ENCODE measurements around the gene ABI2. TPM values are rescaled to one million over a fixed set of nuclear protein-coding genes. Genes with fewer than 3 reads are reported as not detected.

The ABI2 gene
- total and polyA plus RNA-seq, 2 experiments from 2014 or later = 22.6 to 27.5 TPM

- no peaks in the 10 kb centered on the region for H3K79me2 ChIP-seq
- no peak for DNase-seq (ENCODE audit: low spot score)
- no peak overlapping the region for H3K4me2 ChIP-seq
- H3K9me2 ChIP-seq (replicated peaks; ENCODE audit: insufficient read depth) = no peaks in the 10 kb centered on the region
- 92% methylated on average over 1 of the region's 1 CpG for WGBS (ENCODE audit: low lambda C conversion rate, missing lambda C conversion rate)
- no peaks in the 10 kb centered on the region for H3K9me3 ChIP-seq (ENCODE audit: low read depth)
- H2AFZ ChIP-seq = no peak overlapping the region
- no peaks in the 10 kb centered on the region for H4K20me1 ChIP-seq (ENCODE audit: insufficient read depth, poor library complexity, severe bottlenecking)
- H3K27ac ChIP-seq = no peak overlapping the region
- H3K4me3 ChIP-seq = no peak overlapping the region
- H3K36me3 ChIP-seq (replicated peaks; ENCODE audit: insufficient read depth, low read depth) = no peaks in the 10 kb centered on the region
- TF ChIP-seq EZH2phosphoT487 (IDR thresholded peaks at IDR 0.05; ENCODE audit: low read depth, severe bottlenecking, unreplicated experiment) (no peak), EZH2 (IDR thresholded peaks at IDR 0.05; ENCODE audit: borderline replicate concordance) (no peak), CTCF (IDR thresholded peaks at IDR 0.05; ENCODE audit: poor library complexity) (no peak)
- H3K27me3 ChIP-seq = no peaks in the 10 kb centered on the region
- H3K4me1 ChIP-seq (ENCODE audit: insufficient read depth) = no peaks in the 10 kb centered on the region
These were observed 134.1 kb downstream of the ABI2 start for GRCh38 chr2:203462308-203462707.

- Histone ChIP-seq H3K79me2 (no peaks in the 10 kb centered on the region), H2AFZ (no peak overlapping the region), H3K4me3 (no peak overlapping the region), H3K9me2 (replicated peaks; ENCODE audit: insufficient read depth) (no peaks in the 10 kb centered on the region), H3K27me3 (no peaks in the 10 kb centered on the region), H3K4me1 (ENCODE audit: insufficient read depth) (no peaks in the 10 kb centered on the region), H3K4me2 (no peak overlapping the region), H3K27ac (peak overlapping the region; percentile 26), H4K20me1 (ENCODE audit: insufficient read depth, poor library complexity, severe bottlenecking) (no peaks in the 10 kb centered on the region), H3K9me3 (ENCODE audit: low read depth) (no peaks in the 10 kb centered on the region), H3K36me3 (replicated peaks; ENCODE audit: insufficient read depth, low read depth) (no peaks in the 10 kb centered on the region)
- TF ChIP-seq EZH2 (IDR thresholded peaks at IDR 0.05; ENCODE audit: borderline replicate concordance) (no peak), EZH2phosphoT487 (IDR thresholded peaks at IDR 0.05; ENCODE audit: low read depth, severe bottlenecking, unreplicated experiment) (no peak), CTCF (IDR thresholded peaks at IDR 0.05; ENCODE audit: poor library complexity) (no peak)
- no peak for DNase-seq (ENCODE audit: low spot score)
These were observed 135.1 kb downstream of the ABI2 start for GRCh38 chr2:203463266-203463678.

- H4K20me1 ChIP-seq (ENCODE audit: insufficient read depth, poor library complexity, severe bottlenecking) = no peaks in the 10 kb centered on the region
- TF ChIP-seq EZH2phosphoT487 (IDR thresholded peaks at IDR 0.05; ENCODE audit: low read depth, severe bottlenecking, unreplicated experiment) (no peak), CTCF (IDR thresholded peaks at IDR 0.05; ENCODE audit: poor library complexity) (no peak), EZH2 (IDR thresholded peaks at IDR 0.05; ENCODE audit: borderline replicate concordance) (no peak)
- no peaks in the 10 kb centered on the region for H3K9me3 ChIP-seq (ENCODE audit: low read depth)
- no peaks in the 10 kb centered on the region for H3K27me3 ChIP-seq
- H3K27ac ChIP-seq = no peak overlapping the region
- no peaks in the 10 kb centered on the region for H3K79me2 ChIP-seq
- H3K9me2 ChIP-seq (replicated peaks; ENCODE audit: insufficient read depth) = no peaks in the 10 kb centered on the region
- H3K4me2 ChIP-seq = no peak overlapping the region
- no peak for DNase-seq (ENCODE audit: low spot score)
- H3K36me3 ChIP-seq (replicated peaks; ENCODE audit: insufficient read depth, low read depth) = no peaks in the 10 kb centered on the region
- WGBS (ENCODE audit: low lambda C conversion rate, missing lambda C conversion rate) = 59% methylated on average over 1 of the region's 1 CpG
- no peak overlapping the region for H3K4me3 ChIP-seq
- H2AFZ ChIP-seq = no peak overlapping the region
- H3K4me1 ChIP-seq (ENCODE audit: insufficient read depth) = no peaks in the 10 kb centered on the region
These were observed 141.4 kb downstream of the ABI2 start for GRCh38 chr2:203469546-203469945.

- H3K36me3 ChIP-seq (replicated peaks; ENCODE audit: insufficient read depth, low read depth) = no peaks in the 10 kb centered on the region
- no peaks in the 10 kb centered on the region for H3K27me3 ChIP-seq
- H3K27ac ChIP-seq = no peak overlapping the region
- H3K79me2 ChIP-seq = no peaks in the 10 kb centered on the region
- H3K4me1 ChIP-seq (ENCODE audit: insufficient read depth) = no peaks in the 10 kb centered on the region
- 82% methylated on average over 4 of the region's 4 CpGs for WGBS (ENCODE audit: low lambda C conversion rate, missing lambda C conversion rate)
- peak; percentile 36 for DNase-seq (ENCODE audit: low spot score)
- no peak overlapping the region for H3K4me2 ChIP-seq
- no peaks in the 10 kb centered on the region for H4K20me1 ChIP-seq (ENCODE audit: insufficient read depth, poor library complexity, severe bottlenecking)
- H3K9me3 ChIP-seq (ENCODE audit: low read depth) = no peaks in the 10 kb centered on the region
- H3K9me2 ChIP-seq (replicated peaks; ENCODE audit: insufficient read depth) = no peaks in the 10 kb centered on the region
- TF ChIP-seq EZH2 (IDR thresholded peaks at IDR 0.05; ENCODE audit: borderline replicate concordance) = no peak
- no peak for TF ChIP-seq EZH2phosphoT487 (IDR thresholded peaks at IDR 0.05; ENCODE audit: low read depth, severe bottlenecking, unreplicated experiment)
- no peak for TF ChIP-seq CTCF (IDR thresholded peaks at IDR 0.05; ENCODE audit: poor library complexity)
- H3K4me3 ChIP-seq = no peak overlapping the region
- H2AFZ ChIP-seq = no peak overlapping the region
These were observed 142.2 kb downstream of the ABI2 start for GRCh38 chr2:203470371-203470770.

All from hepatocyte (in vitro differentiated cells).